Medulla oblongata (tissue), 1 donor: ENCODE data around the gene COL5A3.
"Not testable (repeated sequence)": the region's sequence is repeated elsewhere in the genome, so short reads cannot be mapped to it uniquely, and the experiment has no call there.

ENCODE experiments used
- DNase-seq: peaks from one replicate; pipeline ENCODE4 v3.0.0-alpha.2; 2015; ENCODE audit errors: extremely low spot score

COL5A3 gene

GRCh38 chr19:9939301-9939913 is 70.9 kb downstream of the COL5A3 start:
- no peak for DNase-seq

DNA sequence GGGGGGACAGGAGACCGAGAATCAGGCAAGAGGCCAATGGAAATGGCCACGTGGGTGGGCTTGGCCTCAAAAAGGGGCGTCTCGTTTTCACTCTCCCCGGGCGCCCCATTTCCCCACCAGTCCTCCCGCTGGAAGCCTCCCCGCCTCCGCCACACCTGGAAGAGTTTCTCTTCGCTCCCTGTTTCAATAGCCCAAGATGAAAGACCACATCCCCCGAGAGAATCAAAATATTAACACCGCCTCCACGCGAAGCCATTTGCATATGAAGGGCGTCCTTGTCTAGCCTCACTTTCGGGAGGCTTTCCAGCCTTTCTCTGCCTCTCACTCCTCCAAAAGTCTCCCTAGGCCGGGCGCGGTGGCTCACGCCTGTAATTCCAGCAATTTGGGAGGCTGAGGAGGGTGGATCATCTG is 73.3 kb downstream of the COL5A3 start:
- no peak for DNase-seq

DNA sequence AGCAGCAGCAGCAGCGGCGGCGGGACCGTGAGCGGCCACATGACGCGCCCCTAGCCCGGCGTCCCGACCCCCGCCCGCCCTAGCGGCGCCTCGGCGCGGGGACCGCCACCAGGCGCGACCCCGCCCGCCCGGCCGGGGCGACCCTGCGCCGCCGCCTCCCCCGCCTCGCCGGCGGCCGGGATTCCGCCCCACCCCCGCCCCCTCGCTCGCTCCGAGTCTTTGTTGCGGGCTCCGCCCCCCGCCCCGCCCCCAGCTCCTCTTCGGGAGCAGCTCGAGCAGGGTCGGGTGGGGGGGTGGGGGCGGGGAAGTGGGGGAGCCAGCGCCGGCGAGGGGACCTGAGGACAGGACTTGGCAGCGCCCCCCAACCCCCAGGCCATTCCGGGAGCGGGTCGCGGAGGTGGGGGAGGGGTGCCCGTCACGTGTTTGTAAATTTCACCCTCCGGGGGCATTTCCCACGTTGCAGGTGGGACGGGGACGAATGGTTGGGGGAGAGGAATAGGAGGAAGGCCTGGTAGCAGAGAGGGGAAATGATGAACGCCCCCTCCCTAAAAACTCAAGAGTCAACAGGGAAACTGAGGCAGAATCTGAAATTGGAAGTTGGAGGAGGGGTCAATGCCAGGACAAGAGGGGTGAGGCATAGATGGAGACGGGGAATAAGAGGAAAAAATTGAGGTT is 73.8 kb downstream of the COL5A3 start, which contains the start of gene OLFM2:
OLFM2 (minus strand) TSS at position 190 of the 675 bp plus-strand sequence; CDS start at position 41, 149 bp downstream.
- no peak for DNase-seq

DNA sequence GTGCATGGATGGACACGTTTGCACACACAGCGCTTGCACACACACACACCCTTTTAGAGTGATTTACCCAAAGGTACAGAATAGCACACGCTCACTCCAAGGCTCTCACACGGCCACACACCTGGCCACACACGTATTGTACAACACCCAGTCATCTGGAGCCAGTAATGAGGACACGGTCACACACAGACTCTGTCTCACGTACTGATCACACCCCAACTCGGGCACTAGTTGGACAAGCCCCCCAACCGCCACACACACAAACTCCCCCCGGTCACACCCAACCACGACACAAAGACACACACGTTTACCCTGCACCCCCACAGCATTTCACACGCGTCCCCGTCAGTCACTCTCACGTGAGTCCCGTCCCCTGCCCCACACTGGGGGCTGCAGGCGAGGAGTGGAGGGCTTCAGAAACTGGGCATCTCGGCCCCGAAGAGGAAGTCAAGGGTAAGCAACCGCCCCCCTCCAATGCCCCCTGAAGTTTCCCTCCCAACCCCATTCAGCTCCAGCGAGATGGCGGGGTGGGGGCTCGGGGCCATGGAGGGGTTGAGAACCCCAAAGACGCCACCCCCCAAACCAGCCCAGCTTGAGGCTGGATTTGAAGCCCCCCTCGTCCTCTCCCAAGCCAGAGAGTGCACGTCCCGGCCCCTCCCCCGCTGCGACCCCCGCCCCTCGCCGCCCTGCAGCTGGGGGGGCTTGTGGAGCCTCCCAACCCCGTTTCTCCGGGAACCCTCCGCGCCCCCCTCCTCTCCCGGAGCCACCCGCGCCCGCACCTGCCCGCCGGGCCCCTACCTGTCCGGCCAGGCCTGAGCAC is 74.6 kb downstream of the COL5A3 start:
- DNase-seq, result no peak

- peak; percentile 85 for DNase-seq
Observed at GRCh38 chr19:9934132-9934950, 76.0 kb downstream of the COL5A3 start.

- DNase-seq, result no peak
Observed at GRCh38 chr19:9932835-9933234, 77.5 kb downstream of the COL5A3 start.

DNA sequence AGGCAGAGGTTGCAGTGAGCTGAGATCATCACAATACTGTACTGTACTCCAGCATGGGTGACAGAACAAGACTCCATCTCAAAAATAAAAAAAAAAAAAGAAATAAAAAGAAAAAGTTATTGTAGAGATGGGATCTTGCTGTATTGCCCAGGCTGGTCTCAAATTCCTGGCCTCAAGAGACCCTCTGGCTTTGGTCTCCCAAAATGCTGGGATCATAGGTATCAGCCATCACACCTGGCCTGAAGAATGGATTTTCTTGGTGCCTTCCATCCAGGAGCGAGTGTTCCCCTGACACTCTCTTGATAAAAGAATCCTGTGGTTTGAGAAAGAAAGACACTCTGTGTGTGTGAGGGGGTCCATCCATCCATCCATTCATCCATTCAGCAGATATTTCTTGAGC is 78.7 kb downstream of the COL5A3 start:
- no peak for DNase-seq

DNA sequence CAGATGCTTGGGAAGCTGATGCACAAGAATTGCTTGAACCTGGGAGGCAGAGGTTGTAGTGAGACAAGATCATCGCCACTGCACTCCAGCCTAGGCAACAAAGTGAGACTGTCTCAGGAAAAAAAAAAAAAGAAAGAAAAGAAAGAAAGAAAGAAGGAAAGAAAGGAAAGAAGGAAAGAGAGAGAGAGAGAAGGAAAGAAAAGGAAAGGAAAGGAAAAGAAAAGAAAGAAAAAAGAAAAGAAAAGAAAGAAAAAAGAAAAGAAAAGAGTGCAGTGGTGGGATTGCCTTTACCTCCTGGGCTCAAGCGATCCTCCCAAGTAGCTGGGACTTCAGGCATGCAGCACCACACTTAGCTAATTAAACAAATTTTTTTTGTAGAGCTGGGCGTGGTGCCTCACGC is 86.9 kb downstream of the COL5A3 start:
- DNase-seq, result no peak

DNA sequence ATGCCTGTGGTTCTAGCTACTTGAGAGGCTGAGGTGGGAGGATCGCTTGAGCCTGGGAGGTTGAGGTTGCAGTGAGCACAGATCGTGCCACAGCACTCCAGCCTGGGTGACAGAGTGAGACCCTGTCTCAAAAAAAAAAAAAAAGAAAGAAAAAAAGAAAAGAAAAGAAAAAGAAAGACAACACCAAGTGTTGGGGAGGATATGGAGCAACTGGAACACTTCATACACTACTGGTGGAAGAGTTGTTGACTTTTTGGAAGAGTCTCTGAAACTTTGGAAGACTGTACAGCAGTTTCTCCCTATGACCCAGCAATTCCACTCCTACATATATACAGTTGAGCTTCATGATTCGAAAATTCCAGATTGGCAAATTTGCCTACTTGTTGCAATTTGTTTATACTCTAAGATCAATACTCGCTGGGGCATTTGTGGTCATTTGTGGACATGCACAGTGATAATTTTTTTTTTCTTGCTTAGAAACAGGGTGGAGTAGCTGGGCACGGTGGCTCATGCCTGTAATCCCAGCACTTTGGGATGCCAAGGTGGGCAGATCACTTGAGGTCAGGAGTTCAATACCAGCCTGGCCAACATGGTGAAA is 87.4 kb downstream of the COL5A3 start:
- not testable (repeated sequence) for DNase-seq

GRCh38 chr19:9917321-9917720 is 93.0 kb downstream of the COL5A3 start:
- DNase-seq, result peak; percentile 69

GRCh38 chr19:9916719-9917118 is 93.6 kb downstream of the COL5A3 start:
- no peak for DNase-seq

DNA sequence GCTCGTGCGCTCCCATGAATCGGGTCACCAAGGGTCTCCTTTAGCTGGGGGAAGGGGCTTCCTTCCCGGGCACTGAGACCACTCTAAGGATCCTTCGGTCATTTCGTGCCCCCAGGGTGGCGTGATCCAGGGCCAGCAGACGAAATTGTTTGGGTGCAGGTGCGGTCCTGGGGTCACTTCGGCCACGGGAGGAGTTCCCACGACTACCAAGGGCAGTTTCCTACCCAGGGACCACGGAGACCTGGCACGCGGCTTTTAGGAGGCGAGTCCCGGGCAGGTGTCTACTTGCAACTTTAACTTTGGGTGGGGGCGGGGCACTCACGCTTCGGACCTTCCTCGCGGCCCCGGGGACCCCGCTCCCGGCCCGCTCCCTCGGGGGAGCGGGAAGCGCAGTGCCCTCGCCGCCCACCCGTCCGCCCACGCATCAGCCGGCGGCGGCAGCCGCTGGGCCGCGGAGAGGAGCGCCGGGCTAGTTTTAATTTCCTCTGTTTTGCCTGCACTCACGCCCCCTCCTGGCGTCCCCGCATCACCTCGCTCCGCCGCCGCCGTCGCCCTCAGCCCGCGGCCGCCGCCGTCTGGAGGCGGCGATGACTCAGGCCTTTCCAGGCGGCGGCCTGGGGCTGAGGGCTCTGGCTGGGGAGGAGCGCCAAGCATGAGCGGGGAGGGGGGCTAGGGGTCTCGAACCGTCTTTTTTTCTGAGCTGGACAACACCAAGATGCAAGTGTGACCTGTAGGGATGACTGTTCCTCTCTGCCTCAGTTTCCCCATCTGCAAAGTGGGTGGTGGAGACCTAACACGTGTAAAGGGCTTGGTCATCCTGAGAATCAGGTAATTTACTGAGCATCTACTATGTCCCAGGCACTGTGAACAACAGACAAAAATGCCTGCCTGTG is 95.7 kb downstream of the COL5A3 start:
- peak; percentile 62 for DNase-seq

DNA sequence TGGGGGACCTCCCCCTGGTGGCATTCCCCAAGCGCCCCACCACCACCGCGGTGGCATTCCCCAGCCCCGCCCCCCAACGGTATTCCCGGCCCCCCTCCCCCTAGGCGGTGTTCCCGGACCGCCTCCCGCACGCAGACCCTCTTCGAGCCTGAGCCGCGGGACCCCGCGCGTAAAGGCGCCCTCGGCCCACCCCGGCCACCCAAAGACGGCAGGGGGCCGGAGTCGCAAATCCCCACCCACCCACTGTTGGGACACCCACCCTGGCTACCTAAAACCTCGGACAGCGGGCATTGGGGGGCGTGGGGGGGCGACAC is 96.3 kb downstream of the COL5A3 start:
- DNase-seq, result no peak

- DNase-seq, result no peak
Observed at GRCh38 chr19:9913237-9914000, 96.9 kb downstream of the COL5A3 start.

- no peak for DNase-seq
Observed at GRCh38 chr19:9912551-9913236, 97.6 kb downstream of the COL5A3 start.

GRCh38 chr19:9911524-9912185 is 98.6 kb downstream of the COL5A3 start:
- DNase-seq, result no peak

DNA sequence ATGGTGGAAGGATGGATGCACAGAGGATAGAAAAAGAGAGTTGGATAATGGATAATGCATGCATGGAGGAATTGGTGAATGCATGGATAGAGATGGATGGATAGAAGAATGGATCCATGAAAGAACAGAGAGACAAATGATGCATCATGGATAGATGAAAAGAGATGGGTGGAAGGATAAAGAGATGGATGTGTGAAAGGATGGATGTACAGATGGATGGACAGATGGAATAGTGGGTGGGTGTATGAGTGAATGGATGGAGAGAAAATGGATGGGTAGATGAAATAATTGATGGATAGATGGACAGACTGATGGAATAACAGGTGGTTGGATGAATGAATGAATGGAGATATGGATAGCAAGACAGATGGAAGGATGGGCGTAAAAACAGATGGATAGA is 99.7 kb downstream of the COL5A3 start:
- DNase-seq, result no peak
